Skeletal muscle cell (primary cell): ENCODE results near the gene SELENON.

Source experiments
- DNase-seq: peaks from one replicate; pipeline ENCODE4 v3.0.0-alpha.2; 2010; ENCODE audit warnings: low read depth
- H3K4me3 ChIP-seq: 2 replicates; pipeline ENCODE4 v1.5.1; 2011; ENCODE audit warnings: low read depth, mild to moderate bottlenecking, control low read depth, low read length, moderate library complexity

SELENON gene, protein sequence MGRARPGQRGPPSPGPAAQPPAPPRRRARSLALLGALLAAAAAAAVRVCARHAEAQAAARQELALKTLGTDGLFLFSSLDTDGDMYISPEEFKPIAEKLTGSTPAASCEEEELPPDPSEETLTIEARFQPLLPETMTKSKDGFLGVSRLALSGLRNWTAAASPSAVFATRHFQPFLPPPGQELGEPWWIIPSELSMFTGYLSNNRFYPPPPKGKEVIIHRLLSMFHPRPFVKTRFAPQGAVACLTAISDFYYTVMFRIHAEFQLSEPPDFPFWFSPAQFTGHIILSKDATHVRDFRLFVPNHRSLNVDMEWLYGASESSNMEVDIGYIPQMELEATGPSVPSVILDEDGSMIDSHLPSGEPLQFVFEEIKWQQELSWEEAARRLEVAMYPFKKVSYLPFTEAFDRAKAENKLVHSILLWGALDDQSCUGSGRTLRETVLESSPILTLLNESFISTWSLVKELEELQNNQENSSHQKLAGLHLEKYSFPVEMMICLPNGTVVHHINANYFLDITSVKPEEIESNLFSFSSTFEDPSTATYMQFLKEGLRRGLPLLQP

GRCh38 chr1:25799935-25800702, at the start of gene SELENON:
TSS of gene SELENON (plus strand) at chr1:25800193. CDS start at chr1:25800231, 38 bp downstream.
- peak within 1 kb of the TSS; percentile 62 for H3K4me3 ChIP-seq
- no peak for DNase-seq

DNA sequence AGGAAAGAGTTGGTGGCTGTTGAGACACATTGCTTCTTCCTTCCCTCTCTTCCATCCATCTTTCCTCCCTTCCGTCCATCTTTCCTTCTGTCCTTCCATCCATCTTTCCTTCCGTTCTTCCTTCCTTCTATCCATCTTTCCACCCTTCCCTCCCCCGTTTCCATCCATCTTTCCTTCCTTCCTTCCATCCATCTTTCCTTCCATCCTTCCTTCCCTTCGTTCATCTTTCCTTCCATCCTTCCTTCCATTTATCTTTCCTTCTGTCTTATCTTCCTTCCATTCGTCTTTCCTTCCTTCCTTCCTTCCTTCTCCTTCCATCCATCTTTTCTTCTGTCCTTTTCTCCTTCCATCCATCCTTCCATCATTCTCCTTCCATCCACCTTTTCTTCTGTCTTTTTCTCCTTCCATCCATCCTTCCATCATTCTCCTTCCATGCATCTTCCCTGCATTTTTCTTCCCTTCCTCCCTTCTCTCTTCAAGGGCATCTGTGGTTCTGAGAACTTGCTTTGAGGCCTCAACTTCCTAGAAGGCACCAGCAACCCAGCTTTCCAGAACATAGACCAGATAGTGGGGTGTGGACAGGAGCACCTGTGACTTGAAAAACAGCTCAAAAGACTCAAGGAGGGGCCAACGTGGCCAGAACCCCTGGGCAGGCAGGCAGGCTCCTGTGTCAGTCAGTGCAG, 48.9 kb upstream of the SELENON start:
- no peak overlapping the region for H3K4me3 ChIP-seq
- DNase-seq = no peak

DNA sequence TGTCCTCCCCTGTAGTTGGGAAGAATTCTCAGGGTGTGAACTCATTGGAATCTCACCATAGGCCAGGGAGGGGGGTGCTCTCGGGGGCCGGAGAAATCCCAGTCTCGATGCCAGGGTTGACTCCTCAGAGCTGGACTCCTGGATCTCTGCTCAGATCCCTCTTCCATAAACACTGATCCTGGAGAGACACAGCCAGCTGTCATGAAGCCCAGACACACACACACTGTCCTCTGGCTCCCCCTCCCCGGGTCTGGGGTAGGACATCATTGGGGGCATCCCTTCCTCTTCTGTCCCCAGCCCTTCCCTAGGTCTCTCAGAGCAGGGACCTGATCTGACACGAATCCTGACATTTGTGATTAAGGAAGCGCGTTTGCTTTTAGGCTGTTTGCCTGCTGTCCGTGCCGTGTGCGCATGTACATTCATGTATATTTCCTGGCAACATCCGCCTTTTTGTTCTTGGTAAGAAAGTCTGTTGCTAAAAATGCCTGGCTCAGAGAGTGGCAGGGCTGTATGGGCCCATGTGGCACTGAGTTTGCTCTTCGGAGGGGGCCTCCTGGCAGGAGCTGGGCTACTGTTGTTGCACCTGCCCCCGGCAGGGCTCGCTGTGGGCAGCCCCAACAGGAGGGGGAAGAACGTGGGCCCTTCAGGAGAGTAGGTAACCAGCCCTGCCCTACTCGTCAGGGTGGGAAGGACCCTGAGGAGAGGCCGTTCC, 45.4 kb upstream of the SELENON start:
- DNase-seq = no peak
- H3K4me3 ChIP-seq = no peak overlapping the region

- DNase-seq = no peak
- no peak overlapping the region for H3K4me3 ChIP-seq
These were observed 44.4 kb upstream of the SELENON start for GRCh38 chr1:25755475-25756125.

DNA sequence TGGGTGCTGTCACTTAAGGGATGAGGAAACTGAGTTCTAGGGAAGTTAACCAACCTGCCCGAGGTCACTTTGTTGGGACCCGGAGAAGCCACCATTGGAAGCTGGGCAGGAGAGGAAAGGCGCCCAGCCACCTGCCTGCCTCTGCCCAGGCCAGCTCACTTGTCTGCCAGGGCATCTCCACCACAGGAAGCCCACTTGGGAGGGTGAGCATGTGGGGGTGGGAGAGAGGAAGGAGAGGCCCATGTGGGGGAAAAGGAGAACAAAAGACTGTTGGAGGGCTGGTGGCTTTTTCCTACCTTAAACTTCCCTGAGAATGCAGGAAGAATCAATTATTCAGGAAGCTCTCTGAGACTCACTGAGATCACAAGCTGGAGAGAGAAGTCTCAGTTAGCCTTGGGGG, 43.8 kb upstream of the SELENON start:
- no peak for DNase-seq
- H3K4me3 ChIP-seq = no peak overlapping the region

DNA sequence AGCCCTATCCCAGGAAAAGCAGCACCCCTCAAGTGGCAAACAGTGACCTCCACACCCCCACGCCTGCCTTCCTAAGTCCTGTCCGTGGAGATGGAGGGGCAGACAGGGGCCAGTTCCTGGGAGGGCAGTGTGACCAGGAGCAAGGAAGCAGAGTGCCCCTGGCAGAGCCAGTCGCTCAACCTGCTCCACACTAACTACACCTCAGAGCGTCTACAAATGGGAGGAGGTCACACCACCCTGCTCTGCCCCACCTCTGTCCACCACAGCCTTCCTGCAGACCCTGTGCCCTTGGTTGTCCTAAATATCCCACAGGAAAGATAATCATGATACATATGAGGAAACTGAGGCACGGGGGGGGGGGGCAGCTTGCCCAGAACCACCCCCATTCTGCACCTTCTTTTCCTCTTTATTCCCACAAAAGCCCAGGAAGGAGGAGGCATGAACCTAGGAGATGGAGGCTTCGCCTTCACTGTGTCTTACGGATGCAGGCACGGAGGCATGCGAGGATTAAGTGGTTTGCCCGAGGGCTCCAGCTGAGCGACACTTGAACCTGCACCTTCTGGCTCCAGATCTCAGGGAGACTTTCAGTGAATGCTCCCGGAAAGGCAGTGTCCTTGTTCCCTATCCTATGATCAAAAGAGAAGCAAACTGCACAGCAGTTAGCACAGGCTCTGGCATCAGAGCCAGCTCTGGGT, 42.7 kb upstream of the SELENON start:
- H3K4me3 ChIP-seq = no peak overlapping the region
- no peak for DNase-seq

DNA sequence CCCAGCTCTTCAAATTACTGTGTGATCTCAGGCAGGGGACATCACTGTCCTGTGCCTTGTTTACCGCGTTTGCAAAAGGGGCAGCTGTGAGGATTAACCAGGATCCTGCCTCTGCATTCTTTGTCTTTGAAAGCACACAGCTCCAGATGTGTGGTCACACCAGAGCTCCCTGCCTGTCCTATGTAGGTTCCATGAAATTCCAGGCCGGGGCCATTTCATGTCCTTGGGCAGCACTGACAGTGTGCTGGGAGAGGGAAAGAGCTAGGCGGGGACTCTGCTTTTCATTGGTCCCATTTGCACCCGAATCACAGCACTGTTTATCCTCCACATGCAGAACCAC, 42.2 kb upstream of the SELENON start:
- DNase-seq = no peak
- H3K4me3 ChIP-seq = no peak overlapping the region

DNA sequence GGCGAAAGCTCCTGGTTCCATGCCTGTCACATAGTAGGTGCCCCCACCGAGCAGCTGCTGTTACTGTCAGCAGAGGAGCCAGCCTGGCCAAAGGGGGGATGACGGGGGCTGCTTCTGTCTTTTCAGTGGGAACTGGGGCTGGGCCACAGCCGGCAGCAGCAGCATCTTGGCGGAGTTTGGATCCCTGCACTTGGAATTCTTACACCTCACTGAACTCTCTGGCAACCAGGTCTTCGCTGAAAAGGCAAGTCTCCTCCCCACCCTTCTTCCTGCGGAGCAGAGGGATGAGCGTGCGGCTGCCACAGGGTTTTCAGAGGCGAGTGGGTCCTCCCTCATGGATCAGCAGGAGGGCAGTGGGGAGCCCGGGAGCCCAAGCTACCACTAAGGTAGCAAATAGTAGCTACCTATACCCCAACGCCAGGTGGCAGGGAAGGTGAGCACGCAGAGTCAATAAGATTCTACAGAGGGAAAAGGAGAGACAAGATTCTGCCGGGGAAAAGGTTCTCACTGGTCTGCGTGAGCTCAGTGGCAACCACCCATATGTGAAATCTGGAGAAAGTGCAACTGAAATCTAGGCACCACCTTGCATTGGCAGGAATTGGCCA, 41.4 kb upstream of the SELENON start:
- no peak for DNase-seq
- H3K4me3 ChIP-seq = no peak overlapping the region

- DNase-seq = no peak
- H3K4me3 ChIP-seq = no peak overlapping the region
These were observed 39.8 kb upstream of the SELENON start for GRCh38 chr1:25760122-25760719.

DNA sequence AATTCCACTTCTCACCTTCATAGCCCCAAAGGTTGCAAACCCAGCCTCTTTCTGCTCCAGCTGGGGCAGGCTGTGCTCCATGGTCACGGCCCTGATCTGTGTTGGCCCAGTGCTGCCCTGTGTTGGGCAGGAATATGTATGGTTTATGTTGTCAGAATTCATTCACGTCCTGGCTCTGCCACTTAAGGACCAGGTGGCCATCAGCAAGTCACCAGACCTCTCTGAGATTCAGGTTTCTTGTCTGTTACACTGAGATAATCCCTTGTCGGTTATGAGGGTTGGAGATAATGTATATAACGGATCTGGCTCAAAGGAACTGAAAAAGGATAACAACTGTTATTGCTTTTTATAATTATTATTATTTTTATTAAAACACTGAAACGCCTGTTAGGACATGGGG, 39.1 kb upstream of the SELENON start:
- no peak for DNase-seq
- no peak overlapping the region for H3K4me3 ChIP-seq

GRCh38 chr1:25763493-25763892, 36.5 kb upstream of the SELENON start:
- no peak overlapping the region for H3K4me3 ChIP-seq
- no peak for DNase-seq

- no peak for DNase-seq
- no peak overlapping the region for H3K4me3 ChIP-seq
These were observed 34.7 kb upstream of the SELENON start for GRCh38 chr1:25765136-25765922.

DNA sequence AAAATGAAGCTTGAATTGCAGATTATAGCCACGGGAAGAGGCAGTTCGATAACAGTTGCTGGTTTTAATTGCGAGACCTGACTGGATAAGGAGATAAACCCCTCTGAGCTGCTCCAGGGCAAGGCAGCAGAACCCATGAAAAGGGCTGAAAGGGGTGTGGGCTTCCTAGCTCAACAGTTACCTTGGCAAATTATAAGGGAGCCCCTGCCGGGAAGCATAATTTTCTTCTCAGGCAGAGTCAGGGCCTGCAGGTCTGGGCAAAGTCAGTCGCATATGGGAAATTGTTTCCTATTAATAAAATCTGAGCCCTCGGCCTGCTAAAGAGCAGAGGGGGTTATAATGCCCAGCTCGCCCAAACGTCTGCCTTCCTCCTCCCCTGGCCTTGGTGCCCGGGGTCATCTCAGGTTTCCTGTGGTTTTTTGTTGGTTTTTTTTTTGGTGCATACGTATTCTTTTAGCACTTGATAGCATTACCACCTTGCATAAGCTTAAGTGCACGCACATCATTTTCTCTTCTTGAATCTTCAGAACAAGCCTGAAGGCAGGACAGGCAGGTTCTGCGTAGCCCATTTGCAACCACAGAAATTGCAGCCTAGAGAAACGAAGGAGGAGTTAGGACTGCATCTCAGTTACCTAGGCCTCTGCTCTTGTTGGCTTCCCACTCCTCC, 33.9 kb upstream of the SELENON start:
- no peak overlapping the region for H3K4me3 ChIP-seq
- no peak for DNase-seq

DNA sequence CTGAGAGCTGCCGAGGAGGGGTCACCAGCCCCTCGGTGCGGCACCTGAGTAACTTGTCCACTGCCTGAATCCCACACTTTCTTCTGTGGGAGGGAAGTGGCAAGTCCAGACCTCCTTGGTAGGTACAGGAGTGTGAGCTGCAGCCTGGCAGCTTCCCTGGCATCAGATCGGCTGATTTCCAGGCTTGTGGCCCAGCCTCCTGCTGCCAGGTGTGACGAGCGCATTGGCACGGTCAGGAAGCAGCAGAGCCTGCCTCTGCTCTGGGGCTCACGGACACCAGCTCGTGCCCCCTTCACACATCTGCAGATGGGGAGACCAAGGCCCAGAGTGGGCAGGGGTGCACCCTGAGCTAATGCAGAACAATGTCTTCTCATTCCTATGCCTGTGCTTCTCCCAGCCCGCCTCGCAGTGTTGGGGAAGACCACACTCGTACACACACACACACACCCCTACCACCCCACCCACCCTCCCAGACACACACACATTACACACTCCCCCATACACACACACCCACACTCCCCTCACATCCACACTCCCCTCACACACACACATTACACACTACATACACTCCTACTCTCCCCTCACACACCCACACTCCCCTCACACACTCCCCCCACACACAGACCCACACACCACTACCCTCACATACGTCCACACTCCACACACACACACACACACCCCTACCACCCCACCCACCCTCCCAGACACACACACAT, 33.1 kb upstream of the SELENON start:
- DNase-seq = no peak
- H3K4me3 ChIP-seq = no peak overlapping the region

DNA sequence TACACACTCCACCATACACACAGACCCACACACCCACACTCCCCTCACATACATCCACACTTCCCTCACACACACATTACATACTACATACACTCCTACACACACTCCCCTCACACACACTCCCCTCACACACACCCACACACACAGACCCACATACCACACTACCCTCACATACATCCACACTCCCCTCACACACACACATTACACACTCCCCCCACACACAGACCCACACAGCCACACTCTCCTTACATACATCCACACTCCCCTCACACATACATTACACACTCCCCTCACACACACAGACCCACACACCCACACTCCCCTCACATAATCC, 32.6 kb upstream of the SELENON start:
- H3K4me3 ChIP-seq = no peak overlapping the region
- DNase-seq = no peak

GRCh38 chr1:25768999-25769398, 31.0 kb upstream of the SELENON start:
- H3K4me3 ChIP-seq = no peak overlapping the region
- DNase-seq = no peak
